ENCODE data around the gene CYP2J2. TPM values are rescaled to one million over a fixed set of nuclear protein-coding genes. Genes with fewer than 3 reads are reported as not detected.

The CYP2J2 gene, protein sequence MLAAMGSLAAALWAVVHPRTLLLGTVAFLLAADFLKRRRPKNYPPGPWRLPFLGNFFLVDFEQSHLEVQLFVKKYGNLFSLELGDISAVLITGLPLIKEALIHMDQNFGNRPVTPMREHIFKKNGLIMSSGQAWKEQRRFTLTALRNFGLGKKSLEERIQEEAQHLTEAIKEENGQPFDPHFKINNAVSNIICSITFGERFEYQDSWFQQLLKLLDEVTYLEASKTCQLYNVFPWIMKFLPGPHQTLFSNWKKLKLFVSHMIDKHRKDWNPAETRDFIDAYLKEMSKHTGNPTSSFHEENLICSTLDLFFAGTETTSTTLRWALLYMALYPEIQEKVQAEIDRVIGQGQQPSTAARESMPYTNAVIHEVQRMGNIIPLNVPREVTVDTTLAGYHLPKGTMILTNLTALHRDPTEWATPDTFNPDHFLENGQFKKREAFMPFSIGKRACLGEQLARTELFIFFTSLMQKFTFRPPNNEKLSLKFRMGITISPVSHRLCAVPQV
- total RNA-seq, result not detected in 2 replicates

DNA sequence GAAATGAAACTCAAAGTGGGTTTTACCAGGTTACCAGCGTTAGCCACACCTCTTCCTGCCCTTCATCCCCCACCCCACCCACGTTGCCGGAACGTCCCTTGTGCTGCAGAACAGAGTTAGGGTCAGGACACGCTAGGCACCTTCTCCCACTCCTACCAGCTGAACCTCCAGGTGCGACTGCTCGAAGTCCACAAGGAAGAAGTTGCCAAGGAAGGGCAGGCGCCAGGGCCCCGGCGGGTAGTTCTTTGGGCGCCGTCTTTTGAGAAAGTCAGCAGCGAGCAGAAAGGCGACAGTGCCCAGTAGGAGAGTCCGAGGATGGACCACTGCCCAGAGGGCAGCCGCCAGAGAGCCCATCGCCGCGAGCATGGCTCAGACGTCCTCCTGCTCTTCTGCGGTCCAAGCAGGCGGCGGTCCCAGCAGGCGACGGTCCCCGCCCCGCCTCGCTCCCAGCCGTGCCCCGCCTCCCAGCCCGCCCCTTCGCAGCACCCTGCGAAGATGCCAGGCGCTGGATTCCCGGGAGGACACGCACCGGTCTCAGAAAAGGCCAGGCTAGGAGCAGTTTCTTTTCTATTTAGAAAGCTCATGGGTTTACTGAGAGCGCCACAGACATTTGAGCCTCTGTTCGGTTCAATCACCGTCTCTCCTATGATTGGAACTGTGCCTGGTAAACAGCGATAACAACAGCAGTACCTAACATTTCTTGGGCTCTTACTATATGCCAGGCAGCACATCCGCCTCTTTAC, at the start of gene CYP2J2:
TSS of gene CYP2J2 (minus strand) at position 393 of the 743 bp plus-strand sequence. CDS start at position 366, 27 bp downstream.

Other genes starting within 250 kb of the CYP2J2 start
- under 0.01 TPM in 2 replicates for gene HOOK1, start 111.8 kb downstream of the CYP2J2 start, total RNA-seq
- gene C1orf87, start 147.0 kb upstream of the CYP2J2 start, total RNA-seq, result not detected in 2 replicates

Data from regular cardiac myocyte (primary cell).